ENCODE data around the gene MSRB2. TPM values are rescaled to one million over a fixed set of nuclear protein-coding genes. Genes with fewer than 3 reads are reported as not detected.

MSRB2 gene
- total and polyA plus RNA-seq, 2 experiments from 2014 or later, result 9.5 to 34.6 TPM

DNA sequence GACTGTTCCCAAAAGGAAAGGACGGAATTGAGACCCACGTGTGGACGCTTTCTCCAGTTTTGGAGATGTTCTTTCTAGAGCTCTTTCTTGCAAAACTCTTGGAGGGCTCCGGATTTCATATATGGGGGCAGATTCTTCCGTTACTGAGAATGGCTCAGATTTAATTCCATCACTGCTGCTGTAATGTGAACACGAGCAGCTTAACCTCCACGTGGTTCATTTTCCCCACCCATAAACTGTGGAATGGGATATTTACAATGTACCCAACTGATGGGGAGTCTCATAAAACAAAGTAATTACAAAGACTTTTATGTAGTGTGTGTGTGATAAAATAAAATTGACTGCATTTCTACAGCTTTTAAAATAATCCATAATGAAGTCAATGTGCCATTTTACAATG lies 15.1 kb upstream of the MSRB2 start (continued):
- TF ChIP-seq, protein P1, sequence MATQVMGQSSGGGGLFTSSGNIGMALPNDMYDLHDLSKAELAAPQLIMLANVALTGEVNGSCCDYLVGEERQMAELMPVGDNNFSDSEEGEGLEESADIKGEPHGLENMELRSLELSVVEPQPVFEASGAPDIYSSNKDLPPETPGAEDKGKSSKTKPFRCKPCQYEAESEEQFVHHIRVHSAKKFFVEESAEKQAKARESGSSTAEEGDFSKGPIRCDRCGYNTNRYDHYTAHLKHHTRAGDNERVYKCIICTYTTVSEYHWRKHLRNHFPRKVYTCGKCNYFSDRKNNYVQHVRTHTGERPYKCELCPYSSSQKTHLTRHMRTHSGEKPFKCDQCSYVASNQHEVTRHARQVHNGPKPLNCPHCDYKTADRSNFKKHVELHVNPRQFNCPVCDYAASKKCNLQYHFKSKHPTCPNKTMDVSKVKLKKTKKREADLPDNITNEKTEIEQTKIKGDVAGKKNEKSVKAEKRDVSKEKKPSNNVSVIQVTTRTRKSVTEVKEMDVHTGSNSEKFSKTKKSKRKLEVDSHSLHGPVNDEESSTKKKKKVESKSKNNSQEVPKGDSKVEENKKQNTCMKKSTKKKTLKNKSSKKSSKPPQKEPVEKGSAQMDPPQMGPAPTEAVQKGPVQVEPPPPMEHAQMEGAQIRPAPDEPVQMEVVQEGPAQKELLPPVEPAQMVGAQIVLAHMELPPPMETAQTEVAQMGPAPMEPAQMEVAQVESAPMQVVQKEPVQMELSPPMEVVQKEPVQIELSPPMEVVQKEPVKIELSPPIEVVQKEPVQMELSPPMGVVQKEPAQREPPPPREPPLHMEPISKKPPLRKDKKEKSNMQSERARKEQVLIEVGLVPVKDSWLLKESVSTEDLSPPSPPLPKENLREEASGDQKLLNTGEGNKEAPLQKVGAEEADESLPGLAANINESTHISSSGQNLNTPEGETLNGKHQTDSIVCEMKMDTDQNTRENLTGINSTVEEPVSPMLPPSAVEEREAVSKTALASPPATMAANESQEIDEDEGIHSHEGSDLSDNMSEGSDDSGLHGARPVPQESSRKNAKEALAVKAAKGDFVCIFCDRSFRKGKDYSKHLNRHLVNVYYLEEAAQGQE (IDR thresholded peaks at IDR 0.05; ENCODE audit: unreplicated experiment), result no peak
- TF ChIP-seq EZH2phosphoT487 (IDR thresholded peaks at IDR 0.05; ENCODE audit: unreplicated experiment) (no peak), ZNF114 (CRISPR knock-in tag; IDR thresholded peaks at IDR 0.05) (no peak), NANOG (IDR thresholded peaks at IDR 0.05; ENCODE audit: borderline replicate concordance) (no peak), ZNF331 (CRISPR knock-in tag; IDR thresholded peaks at IDR 0.05; ENCODE audit: low read depth) (no peak)

DNA sequence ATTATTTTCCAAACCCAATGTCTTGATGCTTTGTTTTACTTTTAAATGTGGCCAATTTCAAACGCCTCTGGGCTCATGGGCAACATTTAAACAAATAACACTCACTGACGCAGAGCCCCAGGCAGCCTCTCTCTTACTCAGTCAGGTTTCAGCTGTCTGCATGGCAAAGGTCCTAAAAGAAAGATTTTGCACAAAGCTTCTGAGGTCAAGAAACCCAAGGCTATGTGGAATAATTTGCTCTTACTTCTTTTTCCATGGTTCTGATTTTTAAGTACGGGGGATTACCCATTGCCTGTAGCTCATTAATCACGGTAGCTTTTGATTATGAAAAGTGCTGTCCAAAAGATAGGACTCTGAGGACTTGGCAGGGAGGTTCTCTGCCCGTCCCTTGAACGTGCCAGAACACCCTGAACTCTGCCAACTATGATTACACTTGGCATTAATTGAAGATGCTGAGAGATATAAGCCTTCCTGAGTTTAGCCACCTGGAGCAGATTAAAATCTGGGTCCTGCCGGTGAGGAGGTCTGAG lies 14.1 kb upstream of the MSRB2 start:
- Histone ChIP-seq H3K9me2 (ENCODE audit: insufficient read depth) (no peaks in the 10 kb centered on the region), H3K4me3 (no peak overlapping the region), H3F3A (replicated peaks; ENCODE audit: low read depth) (no peaks in the 10 kb centered on the region), H3K4me1 (ENCODE audit: insufficient read depth) (peaks cover 9% of the 10 kb centered on the region; the same call in 1 of the 2 replicates), H4K20me1 (replicated peaks; ENCODE audit: insufficient read depth) (no peaks in the 10 kb centered on the region), H3K79me2 (replicated peaks; ENCODE audit: insufficient read depth) (no peaks in the 10 kb centered on the region), H3K27ac (ENCODE audit: low read depth) (no peak overlapping the region), H3K27me3 (ENCODE audit: insufficient read depth) (no peaks in the 10 kb centered on the region), H2AFZ (peak overlapping the region; percentile 16; the same call in 1 of the 2 replicates), H3K4me2 (no peak overlapping the region), H3K36me3 (ENCODE audit: insufficient read depth) (no peaks in the 10 kb centered on the region)
- Mint-ChIP-seq H3K27me3 (ENCODE audit: insufficient read depth, low read depth, poor library complexity) (peaks cover 1% of the 10 kb centered on the region), H3K36me3 (ENCODE audit: low read depth) (no peaks in the 10 kb centered on the region), H3K4me3 (no peak overlapping the region), H3K4me1 (peaks cover 8% of the 10 kb centered on the region), H3K27ac (no peak overlapping the region), H3K9me3 (peaks cover 4% of the 10 kb centered on the region)
- ATAC-seq (no peak), DNase-seq (ENCODE audit: low spot score) (no peak)
- TF ChIP-seq EZH2 (IDR thresholded peaks at IDR 0.05; ENCODE audit: low read depth, unreplicated experiment), result no peak
- TF ChIP-seq, protein P2, sequence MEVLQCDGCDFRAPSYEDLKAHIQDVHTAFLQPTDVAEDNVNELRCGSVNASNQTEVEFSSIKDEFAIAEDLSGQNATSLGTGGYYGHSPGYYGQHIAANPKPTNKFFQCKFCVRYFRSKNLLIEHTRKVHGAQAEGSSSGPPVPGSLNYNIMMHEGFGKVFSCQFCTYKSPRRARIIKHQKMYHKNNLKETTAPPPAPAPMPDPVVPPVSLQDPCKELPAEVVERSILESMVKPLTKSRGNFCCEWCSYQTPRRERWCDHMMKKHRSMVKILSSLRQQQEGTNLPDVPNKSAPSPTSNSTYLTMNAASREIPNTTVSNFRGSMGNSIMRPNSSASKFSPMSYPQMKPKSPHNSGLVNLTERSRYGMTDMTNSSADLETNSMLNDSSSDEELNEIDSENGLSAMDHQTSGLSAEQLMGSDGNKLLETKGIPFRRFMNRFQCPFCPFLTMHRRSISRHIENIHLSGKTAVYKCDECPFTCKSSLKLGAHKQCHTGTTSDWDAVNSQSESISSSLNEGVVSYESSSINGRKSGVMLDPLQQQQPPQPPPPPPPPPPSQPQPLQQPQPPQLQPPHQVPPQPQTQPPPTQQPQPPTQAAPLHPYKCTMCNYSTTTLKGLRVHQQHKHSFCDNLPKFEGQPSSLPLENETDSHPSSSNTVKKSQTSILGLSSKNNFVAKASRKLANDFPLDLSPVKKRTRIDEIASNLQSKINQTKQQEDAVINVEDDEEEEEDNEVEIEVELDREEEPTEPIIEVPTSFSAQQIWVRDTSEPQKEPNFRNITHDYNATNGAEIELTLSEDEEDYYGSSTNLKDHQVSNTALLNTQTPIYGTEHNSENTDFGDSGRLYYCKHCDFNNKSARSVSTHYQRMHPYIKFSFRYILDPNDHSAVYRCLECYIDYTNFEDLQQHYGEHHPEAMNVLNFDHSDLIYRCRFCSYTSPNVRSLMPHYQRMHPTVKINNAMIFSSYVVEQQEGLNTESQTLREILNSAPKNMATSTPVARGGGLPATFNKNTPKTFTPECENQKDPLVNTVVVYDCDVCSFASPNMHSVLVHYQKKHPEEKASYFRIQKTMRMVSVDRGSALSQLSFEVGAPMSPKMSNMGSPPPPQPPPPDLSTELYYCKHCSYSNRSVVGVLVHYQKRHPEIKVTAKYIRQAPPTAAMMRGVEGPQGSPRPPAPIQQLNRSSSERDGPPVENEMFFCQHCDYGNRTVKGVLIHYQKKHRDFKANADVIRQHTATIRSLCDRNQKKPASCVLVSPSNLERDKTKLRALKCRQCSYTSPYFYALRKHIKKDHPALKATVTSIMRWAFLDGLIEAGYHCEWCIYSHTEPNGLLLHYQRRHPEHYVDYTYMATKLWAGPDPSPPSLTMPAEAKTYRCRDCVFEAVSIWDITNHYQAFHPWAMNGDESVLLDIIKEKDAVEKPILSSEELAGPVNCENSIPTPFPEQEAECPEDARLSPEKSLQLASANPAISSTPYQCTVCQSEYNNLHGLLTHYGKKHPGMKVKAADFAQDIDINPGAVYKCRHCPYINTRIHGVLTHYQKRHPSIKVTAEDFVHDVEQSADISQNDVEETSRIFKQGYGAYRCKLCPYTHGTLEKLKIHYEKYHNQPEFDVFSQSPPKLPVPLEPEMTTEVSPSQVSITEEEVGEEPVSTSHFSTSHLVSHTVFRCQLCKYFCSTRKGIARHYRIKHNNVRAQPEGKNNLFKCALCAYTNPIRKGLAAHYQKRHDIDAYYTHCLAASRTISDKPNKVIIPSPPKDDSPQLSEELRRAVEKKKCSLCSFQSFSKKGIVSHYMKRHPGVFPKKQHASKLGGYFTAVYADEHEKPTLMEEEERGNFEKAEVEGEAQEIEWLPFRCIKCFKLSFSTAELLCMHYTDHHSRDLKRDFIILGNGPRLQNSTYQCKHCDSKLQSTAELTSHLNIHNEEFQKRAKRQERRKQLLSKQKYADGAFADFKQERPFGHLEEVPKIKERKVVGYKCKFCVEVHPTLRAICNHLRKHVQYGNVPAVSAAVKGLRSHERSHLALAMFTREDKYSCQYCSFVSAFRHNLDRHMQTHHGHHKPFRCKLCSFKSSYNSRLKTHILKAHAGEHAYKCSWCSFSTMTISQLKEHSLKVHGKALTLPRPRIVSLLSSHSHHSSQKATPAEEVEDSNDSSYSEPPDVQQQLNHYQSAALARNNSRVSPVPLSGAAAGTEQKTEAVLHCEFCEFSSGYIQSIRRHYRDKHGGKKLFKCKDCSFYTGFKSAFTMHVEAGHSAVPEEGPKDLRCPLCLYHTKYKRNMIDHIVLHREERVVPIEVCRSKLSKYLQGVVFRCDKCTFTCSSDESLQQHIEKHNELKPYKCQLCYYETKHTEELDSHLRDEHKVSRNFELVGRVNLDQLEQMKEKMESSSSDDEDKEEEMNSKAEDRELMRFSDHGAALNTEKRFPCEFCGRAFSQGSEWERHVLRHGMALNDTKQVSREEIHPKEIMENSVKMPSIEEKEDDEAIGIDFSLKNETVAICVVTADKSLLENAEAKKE (CRISPR knock-in tag; IDR thresholded peaks at IDR 0.05), result no peak
- TF ChIP-seq, protein P1 (IDR thresholded peaks at IDR 0.05; ENCODE audit: unreplicated experiment), result no peak
- TF ChIP-seq EZH2phosphoT487 (IDR thresholded peaks at IDR 0.05; ENCODE audit: unreplicated experiment), result no peak
- TF ChIP-seq ZNF331 (CRISPR knock-in tag; IDR thresholded peaks at IDR 0.05; ENCODE audit: low read depth), result no peak
- TF ChIP-seq, protein P3, sequence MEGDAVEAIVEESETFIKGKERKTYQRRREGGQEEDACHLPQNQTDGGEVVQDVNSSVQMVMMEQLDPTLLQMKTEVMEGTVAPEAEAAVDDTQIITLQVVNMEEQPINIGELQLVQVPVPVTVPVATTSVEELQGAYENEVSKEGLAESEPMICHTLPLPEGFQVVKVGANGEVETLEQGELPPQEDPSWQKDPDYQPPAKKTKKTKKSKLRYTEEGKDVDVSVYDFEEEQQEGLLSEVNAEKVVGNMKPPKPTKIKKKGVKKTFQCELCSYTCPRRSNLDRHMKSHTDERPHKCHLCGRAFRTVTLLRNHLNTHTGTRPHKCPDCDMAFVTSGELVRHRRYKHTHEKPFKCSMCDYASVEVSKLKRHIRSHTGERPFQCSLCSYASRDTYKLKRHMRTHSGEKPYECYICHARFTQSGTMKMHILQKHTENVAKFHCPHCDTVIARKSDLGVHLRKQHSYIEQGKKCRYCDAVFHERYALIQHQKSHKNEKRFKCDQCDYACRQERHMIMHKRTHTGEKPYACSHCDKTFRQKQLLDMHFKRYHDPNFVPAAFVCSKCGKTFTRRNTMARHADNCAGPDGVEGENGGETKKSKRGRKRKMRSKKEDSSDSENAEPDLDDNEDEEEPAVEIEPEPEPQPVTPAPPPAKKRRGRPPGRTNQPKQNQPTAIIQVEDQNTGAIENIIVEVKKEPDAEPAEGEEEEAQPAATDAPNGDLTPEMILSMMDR (conservative IDR thresholded peaks at IDR 0.05; ENCODE audit: low read depth in 2 of 2), result no peak
- no peak for TF ChIP-seq STAT1 (IDR thresholded peaks at IDR 0.05; ENCODE audit: unreplicated experiment)
